GM19438 (cell line): ENCODE results near the gene HTD2.

Experiments
- ATAC-seq: cut with Tn5 transposase; IDR thresholded peaks from one replicate; pipeline ENCODE4 v1.9.1; 2021; ENCODE audit warnings: low read depth; ENCODE audit not compliant: unreplicated experiment

HTD2 gene

DNA sequence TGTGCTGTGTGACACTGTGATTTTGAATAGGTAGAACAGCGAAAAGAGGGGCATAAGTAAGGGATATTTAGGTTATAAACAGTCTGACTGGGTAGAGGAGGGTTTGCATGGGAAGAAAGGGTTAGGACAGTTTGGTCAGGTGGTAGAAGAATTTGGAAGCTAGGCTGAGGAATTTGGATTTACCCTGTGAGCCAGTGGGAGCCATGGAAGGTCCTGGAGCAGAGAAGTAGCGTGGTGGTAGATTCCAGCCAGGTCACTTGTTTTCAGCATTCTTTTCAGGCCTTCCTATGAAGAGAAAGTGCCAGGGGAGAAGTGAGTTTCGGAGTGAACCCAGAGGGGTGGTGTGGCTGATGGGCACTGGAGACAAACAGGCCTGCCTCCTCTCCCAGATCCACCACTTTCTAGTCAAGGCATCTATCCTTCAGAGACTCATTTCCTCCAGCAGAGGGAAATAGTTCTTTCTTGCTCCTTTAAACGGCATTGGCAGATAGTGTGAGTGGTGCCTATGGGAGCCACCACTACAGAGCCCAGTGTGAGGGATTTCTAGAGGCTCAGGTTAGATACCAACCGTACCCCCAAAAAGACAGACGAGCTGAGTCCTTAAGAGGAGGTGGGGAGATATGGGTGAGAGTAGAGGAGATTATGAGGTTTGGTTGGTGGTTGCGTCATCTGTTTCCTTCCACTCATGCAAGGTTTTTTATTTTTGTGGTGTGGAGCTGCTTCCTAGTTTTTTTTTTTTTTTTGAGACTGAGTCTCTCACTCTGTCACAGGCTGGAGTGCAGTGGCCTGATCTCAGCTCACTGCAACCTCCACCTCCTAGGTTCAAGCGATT lies 47.6 kb downstream of the HTD2 start:
- ATAC-seq: no peak

DNA sequence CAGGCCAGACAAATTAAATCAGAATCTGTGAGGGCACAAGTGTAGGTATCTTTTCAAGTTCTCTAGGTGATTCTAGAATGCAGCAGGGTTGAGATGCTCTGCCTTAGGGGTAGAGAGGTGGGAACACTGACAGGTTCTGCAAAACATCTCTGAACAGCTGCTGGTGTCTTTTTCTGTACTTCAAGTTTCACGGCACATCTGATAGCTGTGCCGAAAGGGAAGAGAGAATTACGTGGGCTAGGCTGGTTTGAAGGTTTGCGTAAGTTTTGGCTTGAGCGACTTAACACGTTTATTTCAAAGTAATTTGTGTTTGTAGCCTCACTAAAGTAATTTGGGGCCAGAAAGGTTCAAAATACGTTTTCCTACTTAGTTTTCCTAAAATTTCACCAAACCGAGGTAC lies 48.9 kb downstream of the HTD2 start:
- ATAC-seq: peak; percentile 57

- no peak for ATAC-seq
Observed at GRCh38 chr3:58356054-58356453, 49.7 kb downstream of the HTD2 start.

DNA sequence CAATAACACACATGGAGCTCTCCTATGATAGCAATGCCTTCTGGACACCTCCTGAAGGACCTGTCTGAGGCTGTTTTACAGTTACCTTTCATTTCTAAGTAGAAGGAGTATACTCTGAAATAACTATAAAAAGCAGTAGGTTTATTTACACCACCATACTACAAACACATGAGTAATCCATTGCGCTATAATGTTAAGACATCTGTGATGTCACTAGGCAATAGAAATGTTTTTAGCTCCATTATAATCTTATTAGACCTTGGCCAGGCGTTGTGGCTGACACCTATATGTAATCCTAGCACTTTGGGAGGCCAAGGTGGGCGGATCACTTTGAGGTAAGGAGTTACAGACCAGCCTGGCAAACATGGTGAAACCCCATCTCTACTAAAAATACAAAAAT lies 51.1 kb downstream of the HTD2 start:
- ATAC-seq: no peak

GRCh38 chr3:58358092-58358491 lies 51.8 kb downstream of the HTD2 start:
- ATAC-seq: no peak

DNA sequence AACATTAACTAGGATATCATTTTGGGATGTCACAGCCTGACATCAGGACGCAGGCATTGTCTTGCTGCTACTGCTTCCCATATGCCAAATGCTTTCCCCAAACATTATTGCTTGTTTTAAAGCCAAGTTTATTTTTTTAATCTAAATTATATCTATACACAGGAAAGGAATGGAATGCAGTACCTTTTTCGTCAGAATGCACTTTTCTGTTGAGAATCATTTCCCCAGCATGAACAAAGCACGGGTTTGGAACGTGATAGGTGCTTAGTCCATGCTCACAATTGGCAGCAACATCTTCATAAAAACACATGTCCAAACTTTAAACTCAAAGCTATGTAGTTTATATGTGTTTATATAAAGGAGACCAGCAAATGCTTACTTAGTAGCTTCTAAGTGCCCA lies 52.5 kb downstream of the HTD2 start:
- ATAC-seq: no peak

- no peak for ATAC-seq
Observed at GRCh38 chr3:58359621-58360020, 53.3 kb downstream of the HTD2 start.

DNA sequence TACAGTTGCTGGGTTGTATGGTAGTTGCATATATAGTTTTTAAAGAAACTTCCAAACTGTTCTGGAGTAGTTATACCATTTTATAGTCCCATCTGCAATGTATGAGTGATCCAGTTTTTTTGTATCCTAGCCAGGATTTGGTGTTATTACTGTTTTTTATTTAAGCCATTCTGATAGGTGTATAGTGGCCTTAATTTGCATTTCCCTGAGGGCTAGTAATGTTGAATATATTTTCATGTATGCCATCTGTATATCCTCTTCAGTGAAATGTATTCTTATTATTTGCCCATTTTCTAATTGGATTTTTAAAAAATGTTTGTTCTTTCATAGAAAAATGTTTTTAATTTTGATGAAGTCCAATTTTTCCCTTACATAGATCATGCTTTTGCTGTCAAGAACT lies 55.5 kb downstream of the HTD2 start:
- no peak for ATAC-seq

- no peak for ATAC-seq
Observed at GRCh38 chr3:58366699-58367098, 60.4 kb downstream of the HTD2 start.

DNA sequence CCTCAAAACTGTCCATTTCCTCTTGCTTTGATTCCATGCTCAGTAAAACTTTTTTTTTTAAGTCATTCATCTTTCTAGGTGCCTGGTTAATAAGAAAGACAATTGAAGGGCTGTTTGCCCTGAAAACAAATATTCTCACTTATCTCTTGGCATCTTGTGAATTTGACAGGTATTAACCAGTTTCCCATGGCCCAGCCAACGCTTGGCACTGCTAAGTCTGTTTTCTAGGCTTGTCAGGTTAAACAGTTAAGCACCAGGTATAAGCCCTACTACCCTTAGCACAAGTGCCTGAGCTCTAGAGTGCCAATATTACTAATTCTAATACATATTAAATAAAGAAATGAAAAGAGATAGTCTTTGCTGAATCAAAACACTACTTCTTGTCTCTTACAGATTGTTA lies 62.7 kb downstream of the HTD2 start:
- no peak for ATAC-seq
